SK-N-SH (cell line): ENCODE measurements around the gene SIGLEC10. TPM values are rescaled to one million over a fixed set of nuclear protein-coding genes. Genes with fewer than 3 reads are reported as not detected.

ENCODE experiments used
- CTCF ChIA-PET: fragments of 300-600, 350-600 bp; formaldehyde crosslinking; extraction: SDS; loops from one replicate; lab custom pipeline; 2021; lab: Yijun Ruan, JAX
- POLR2A ChIA-PET: fragments of 350-600 bp; sonication (Branson Sonifier 250); formaldehyde crosslinking; extraction: SDS; loops from one replicate; lab custom pipeline; 2020; ENCODE audit warnings: antibody characterized with exemption, inconsistent platforms; lab: Yijun Ruan, JAX
- DNase-seq: peaks from one replicate; pipeline ENCODE4 v3.0.0; 2012
- H2AFZ ChIP-seq: fragments of 200-600 bp; sonication (generic); 2 replicates; pipeline ENCODE4 v1.8.1; 2016; ENCODE audit warnings: antibody characterized with exemption, mild to moderate bottlenecking, low read depth
- H3F3A ChIP-seq: fragments of 200-600 bp; sonication (generic); replicated peaks from 2 replicates; pipeline ENCODE3; 2016; ENCODE audit warnings: antibody characterized with exemption, mild to moderate bottlenecking; ENCODE audit not compliant: insufficient read depth
- H3K27ac ChIP-seq, 2 experiments: fragments of 200-500 bp in 1 of 2; fragments of 200-600 bp in 1 of 2; sonication (Bioruptor generic) in 1 of 2; sonication (generic), shearing (Covaris generic) in 1 of 2; 2 replicates each; pipeline versions ENCODE4 v1.5.1 to v1.6.1; 2014 to 2016; ENCODE audit warnings: low read depth in 2 of 2, inconsistent platforms in 1 of 2, low read length in 1 of 2, mild to moderate bottlenecking in 1 of 2, mixed read lengths in 1 of 2
- H3K27me3 ChIP-seq: fragments of 200-600 bp; sonication (generic), shearing (Covaris generic); 2 replicates; pipeline ENCODE4 v1.6.1; 2016; ENCODE audit warnings: mixed run types; ENCODE audit not compliant: insufficient read depth
- H3K36me3 ChIP-seq, 2 experiments: fragments of 200-500 bp in 1 of 2; fragments of 200-600 bp in 1 of 2; sonication (Bioruptor generic) in 1 of 2; sonication (generic) in 1 of 2; replicated peaks in 1 of 2; 2 replicates each; pipeline versions ENCODE3 to v1.5.1; 2014 to 2016; ENCODE audit warnings: low read length in 1 of 2, mild to moderate bottlenecking in 1 of 2; ENCODE audit not compliant: insufficient read depth in 2 of 2, control insufficient read depth in 1 of 2
- H3K4me1 ChIP-seq, 2 experiments: fragments of 200-500 bp in 1 of 2; fragments of 200-600 bp in 1 of 2; sonication (Bioruptor generic) in 1 of 2; sonication (generic), shearing (Covaris generic) in 1 of 2; 2 replicates each; pipeline versions ENCODE4 v1.5.1 to v1.6.1; 2014 to 2016; ENCODE audit warnings: low read depth in 1 of 2, low read length in 1 of 2, mixed run types in 1 of 2; ENCODE audit not compliant: insufficient read depth in 2 of 2, control insufficient read depth in 1 of 2
- H3K4me2 ChIP-seq: fragments of 200-600 bp; sonication (generic), shearing (Covaris generic); 2 replicates; pipeline ENCODE4 v1.6.1; 2017; ENCODE audit warnings: mixed run types
- H3K4me3 ChIP-seq, 2 experiments: fragments of 200-500 bp in 1 of 2; fragments of 200-600 bp in 1 of 2; sonication (Bioruptor generic) in 1 of 2; sonication (generic), shearing (Covaris generic) in 1 of 2; 2 replicates each; pipeline versions ENCODE4 v1.5.1 to v1.8.1; 2014 to 2016; ENCODE audit warnings: low read depth in 2 of 2, inconsistent platforms in 1 of 2, low read length in 1 of 2, mild to moderate bottlenecking in 1 of 2, mixed read lengths in 1 of 2, moderate library complexity in 1 of 2
- H3K79me2 ChIP-seq: fragments of 200-600 bp; sonication (generic); 2 replicates; pipeline ENCODE4 v1.8.1; 2017; ENCODE audit warnings: mild to moderate bottlenecking; ENCODE audit not compliant: insufficient read depth
- H3K9ac ChIP-seq: fragments of 200-600 bp; sonication (generic); 2 replicates; pipeline ENCODE4 v1.6.1; 2017; ENCODE audit warnings: mixed run types
- H3K9me2 ChIP-seq: fragments of 200-600 bp; sonication (generic); 2 replicates; pipeline ENCODE4 v1.6.1; 2017; ENCODE audit warnings: mixed run types
- H3K9me3 ChIP-seq: fragments of 200-600 bp; sonication (generic); 2 replicates; pipeline ENCODE4 v1.6.1; 2017; ENCODE audit warnings: mixed run types, mild to moderate bottlenecking, moderate library complexity
- H4K20me1 ChIP-seq: fragments of 200-600 bp; sonication (generic); 2 replicates; pipeline ENCODE4 v1.6.1; 2017; ENCODE audit warnings: mild to moderate bottlenecking, mixed run types; ENCODE audit not compliant: insufficient read depth
- CHD2 ChIP-seq: fragments of 150-350 bp; IDR thresholded peaks from 2 replicates; pipeline ENCODE4 v1.6.1; 2018; ENCODE audit warnings: low read length; ENCODE audit not compliant: partially characterized antibody
- CTCF ChIP-seq: fragments of 200-600 bp; sonication (generic); IDR thresholded peaks from 2 replicates; pipeline ENCODE4 v1.6.1; 2017; ENCODE audit warnings: antibody characterized with exemption, mild to moderate bottlenecking, moderate library complexity
- EZH2phosphoT487 ChIP-seq: fragments of 200-600 bp; sonication (generic); IDR thresholded peaks from 2 replicates; pipeline ENCODE4 v1.6.1; 2017; ENCODE audit warnings: low read depth, mixed run types, mild to moderate bottlenecking, antibody characterized with exemption, moderate library complexity, borderline replicate concordance
- FOSL2 ChIP-seq: IDR thresholded peaks from 2 replicates; pipeline ENCODE4 v1.4.0; 2012; ENCODE audit warnings: low read depth, mild to moderate bottlenecking, moderate library complexity, borderline replicate concordance
- FOXJ3 ChIP-seq: sonication (generic); formaldehyde crosslinking; IDR thresholded peaks from 2 replicates; pipeline ENCODE4 v1.5.1; 2020; ENCODE audit warnings: mild to moderate bottlenecking, missing genetic modification reagents
- FOXM1 ChIP-seq: IDR thresholded peaks from 2 replicates; pipeline ENCODE4 v1.4.0; 2012; ENCODE audit warnings: low read depth, mild to moderate bottlenecking
- GABPA ChIP-seq: IDR thresholded peaks from 2 replicates; pipeline ENCODE4 v1.4.0; 2012; ENCODE audit warnings: low read depth, mild to moderate bottlenecking
- GATA2 ChIP-seq: sonication (generic); formaldehyde crosslinking; IDR thresholded peaks from 2 replicates; pipeline ENCODE4 v1.5.0; 2020; ENCODE audit warnings: mild to moderate bottlenecking, missing genetic modification reagents
- JUND ChIP-seq: IDR thresholded peaks from 2 replicates; pipeline ENCODE4 v1.4.0; 2012
- MAX ChIP-seq: IDR thresholded peaks from 2 replicates; pipeline ENCODE4 v1.4.0; 2012; ENCODE audit warnings: low read depth
- MEF2A ChIP-seq: IDR thresholded peaks from 2 replicates; pipeline ENCODE4 v1.4.0; 2012; ENCODE audit warnings: low read depth, borderline replicate concordance
- NFIC ChIP-seq: IDR thresholded peaks from 2 replicates; pipeline ENCODE4 v1.4.0; 2012; ENCODE audit warnings: borderline replicate concordance
- PBX3 ChIP-seq: IDR thresholded peaks from 2 replicates; pipeline ENCODE4; 2012
- POLR2AphosphoS5 ChIP-seq: IDR thresholded peaks from 2 replicates; pipeline ENCODE4 v1.6.1; 2012; ENCODE audit warnings: low read depth, low read length
- RAD21 ChIP-seq: IDR thresholded peaks from 2 replicates; pipeline ENCODE4 v1.6.1; 2012; ENCODE audit warnings: mild to moderate bottlenecking, low read length
- RCOR1 ChIP-seq: fragments of 150-350 bp; IDR thresholded peaks from 2 replicates; pipeline ENCODE4 v1.6.1; 2017; ENCODE audit warnings: antibody characterized with exemption, low read length
- RFX5 ChIP-seq: IDR thresholded peaks from 2 replicates; pipeline ENCODE4 v1.6.1; 2012; ENCODE audit warnings: mild to moderate bottlenecking, improper control_type of control experiment, low read length
- RXRA ChIP-seq: IDR thresholded peaks from 2 replicates; pipeline ENCODE4 v1.4.0; 2012; ENCODE audit warnings: low read depth, mild to moderate bottlenecking, borderline replicate concordance
- SIN3A ChIP-seq: IDR thresholded peaks from 2 replicates; pipeline ENCODE4 v1.6.1; 2012; ENCODE audit warnings: low read depth, mild to moderate bottlenecking, low read length, moderate library complexity, borderline replicate concordance
- TAF1 ChIP-seq: IDR thresholded peaks from 2 replicates; pipeline ENCODE4 v1.6.1; 2012; ENCODE audit warnings: low read depth, mild to moderate bottlenecking, low read length, moderate library complexity, borderline replicate concordance
- TCF12 ChIP-seq: IDR thresholded peaks from 2 replicates; pipeline ENCODE4 v1.4.0; 2012
- TEAD4 ChIP-seq: IDR thresholded peaks from 2 replicates; pipeline ENCODE4 v1.4.0; 2012; ENCODE audit warnings: mild to moderate bottlenecking, borderline replicate concordance; ENCODE audit not compliant: insufficient read depth
- YY1 ChIP-seq: IDR thresholded peaks from 2 replicates; pipeline ENCODE4 v1.4.0; 2012; ENCODE audit warnings: low read depth, mild to moderate bottlenecking
- WGBS: methylation state at CpG from one replicate; pipeline ENCODE4 v1.1.6; 2017; ENCODE audit warnings: low lambda C conversion rate; 5-methylcytosine and 5-hydroxymethylcytosine counted together
- polyA plus RNA-seq, 3 experiments: library from polyadenylated mRNA; depleted of rRNA; stranded (reverse); fragments of >200 nt; gene quantifications; 2 replicates each; pipeline ENCODE4 v1.2.3, GENCODE V29; 2012
- TF ChIP-seq, protein P1 (sequence below): IDR thresholded peaks from 2 replicates; pipeline ENCODE4 v1.4.0; 2012; ENCODE audit warnings: low read depth, borderline replicate concordance

The SIGLEC10 gene
- polyA plus RNA-seq, 1 of the 3 experiments (the other 2 are of a cell fraction), result not detected

DNA sequence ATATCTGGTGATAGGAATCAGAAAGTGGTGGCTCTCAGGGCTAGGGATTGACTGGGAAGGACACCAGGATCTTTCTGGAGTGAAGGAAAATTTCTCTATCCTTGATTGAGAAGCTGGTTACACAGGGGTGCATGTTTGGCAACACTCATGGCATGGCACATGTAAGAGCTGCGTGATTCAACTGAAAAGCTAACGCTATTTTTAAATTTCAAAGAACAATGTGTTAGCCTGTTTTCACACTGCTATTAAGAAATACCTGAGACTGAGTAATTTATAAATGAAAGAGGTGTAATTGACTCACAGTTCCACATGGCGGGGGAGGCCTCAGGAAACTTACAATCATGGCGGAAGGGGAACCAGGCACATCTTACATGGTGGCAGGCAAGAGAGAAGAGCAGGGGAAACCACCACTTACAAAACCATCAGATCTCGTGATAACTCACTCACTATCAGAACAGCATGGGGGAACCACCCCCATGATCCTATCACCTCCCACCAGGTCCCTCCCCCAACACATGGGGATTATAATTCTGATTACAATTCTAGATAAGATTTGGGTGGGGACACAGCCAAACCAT lies 33.4 kb upstream of the SIGLEC10 start:
- H3K27ac ChIP-seq, result no peak overlapping the region
- no peak overlapping the region for H3K4me3 ChIP-seq
- H3K36me3 ChIP-seq, result no peaks in the 10 kb centered on the region
- no peak overlapping the region for H3K4me2 ChIP-seq
- H3F3A ChIP-seq, result no peaks in the 10 kb centered on the region
- H2AFZ ChIP-seq, result no peak overlapping the region
- H3K27me3 ChIP-seq, result peaks cover 70% of the 10 kb centered on the region; the same call in 1 of the 2 replicates
- no peaks in the 10 kb centered on the region for H3K9me2 ChIP-seq
- H4K20me1 ChIP-seq, result no peaks in the 10 kb centered on the region
- no peaks in the 10 kb centered on the region for H3K4me1 ChIP-seq
- WGBS, result 1% methylated on average over 5 of the region's 5 CpGs
- POLR2A ChIA-PET, result no interaction called here
- TF ChIP-seq TEAD4, result no peak
- TF ChIP-seq GABPA, result no peak
- TF ChIP-seq JUND, result no peak
- TF ChIP-seq RCOR1, result no peak
- TF ChIP-seq EZH2phosphoT487, result no peak
- no peak for TF ChIP-seq RAD21
- no peak for TF ChIP-seq PBX3
- TF ChIP-seq FOXJ3 (CRISPR knock-in tag), result no peak
- TF ChIP-seq SIN3A, result no peak
- TF ChIP-seq CTCF, result no peak
- TF ChIP-seq POLR2AphosphoS5, result no peak
- TF ChIP-seq TAF1, result no peak
- H3K79me2 ChIP-seq, result no peaks in the 10 kb centered on the region
- H3K9me3 ChIP-seq, result no peaks in the 10 kb centered on the region
- H3K9ac ChIP-seq, result no peak overlapping the region
- no peak for DNase-seq
- CTCF ChIA-PET, result no interaction called here

DNA sequence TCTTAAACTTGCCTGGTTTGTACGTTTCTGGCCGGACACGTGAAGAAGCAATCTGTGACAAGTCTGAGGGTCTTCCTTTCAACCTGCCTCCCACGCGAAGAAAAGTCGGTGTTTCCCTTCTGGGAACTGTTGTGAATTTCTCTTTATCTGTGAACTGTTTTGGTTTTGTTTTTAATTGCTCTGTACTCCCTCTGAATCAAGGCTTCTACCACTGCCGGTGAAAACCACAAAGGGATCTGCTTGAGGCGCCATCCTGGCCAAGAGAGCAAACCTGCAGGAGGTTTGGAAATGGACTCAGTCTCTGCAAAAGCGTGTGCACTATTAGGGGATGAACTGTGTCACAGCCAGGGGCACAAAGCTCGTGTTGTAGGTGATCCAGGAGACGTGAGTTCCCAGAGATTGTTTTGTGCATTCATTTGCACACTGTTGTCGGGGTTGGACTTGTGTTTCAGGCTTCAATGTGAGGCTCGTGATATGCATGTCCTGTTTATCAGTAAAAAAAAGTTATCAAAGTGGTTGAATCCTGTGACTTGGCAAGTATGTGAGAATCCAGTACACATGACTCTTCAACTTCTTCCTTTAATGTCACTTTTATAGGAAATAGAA lies 31.1 kb upstream of the SIGLEC10 start:
- Histone ChIP-seq H3K27ac (no peak overlapping the region), H2AFZ (no peak overlapping the region), H3K4me2 (no peak overlapping the region), H3K4me1 (no peaks in the 10 kb centered on the region), H3K9me2 (no peaks in the 10 kb centered on the region), H3K9me3 (no peaks in the 10 kb centered on the region), H3K9ac (no peak overlapping the region), H3K27me3 (peaks cover 58% of the 10 kb centered on the region; the same call in 1 of the 2 replicates), H3F3A (no peaks in the 10 kb centered on the region), H3K79me2 (no peaks in the 10 kb centered on the region), H4K20me1 (no peaks in the 10 kb centered on the region), H3K4me3 (no peak overlapping the region), H3K36me3 (no peaks in the 10 kb centered on the region)
- ChIA-PET POLR2A (no interaction called here), CTCF (interaction anchor here (0.6 kb wide), 1 partner anchor 10 kb away, joined by 3 read pairs; no protein-coding TSS in a partner anchor)
- no peak for DNase-seq
- no peak for TF ChIP-seq POLR2AphosphoS5
- no peak for TF ChIP-seq PBX3
- TF ChIP-seq RCOR1, result no peak
- no peak for TF ChIP-seq FOSL2
- TF ChIP-seq TCF12, result no peak
- no peak for TF ChIP-seq JUND
- no peak for TF ChIP-seq MAX
- TF ChIP-seq FOXJ3 (CRISPR knock-in tag), result no peak
- TF ChIP-seq NFIC, result no peak
- no peak for TF ChIP-seq CHD2
- TF ChIP-seq TEAD4, result no peak
- no peak for TF ChIP-seq RAD21
- no peak for TF ChIP-seq FOXM1
- no peak for TF ChIP-seq YY1
- no peak for TF ChIP-seq GATA2 (CRISPR knock-in tag)
- TF ChIP-seq, protein P1, sequence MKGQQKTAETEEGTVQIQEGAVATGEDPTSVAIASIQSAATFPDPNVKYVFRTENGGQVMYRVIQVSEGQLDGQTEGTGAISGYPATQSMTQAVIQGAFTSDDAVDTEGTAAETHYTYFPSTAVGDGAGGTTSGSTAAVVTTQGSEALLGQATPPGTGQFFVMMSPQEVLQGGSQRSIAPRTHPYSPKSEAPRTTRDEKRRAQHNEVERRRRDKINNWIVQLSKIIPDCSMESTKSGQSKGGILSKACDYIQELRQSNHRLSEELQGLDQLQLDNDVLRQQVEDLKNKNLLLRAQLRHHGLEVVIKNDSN, result no peak
- no peak for TF ChIP-seq GABPA
- no peak for TF ChIP-seq RFX5
- TF ChIP-seq RXRA, result no peak
- no peak for TF ChIP-seq MEF2A
- WGBS, result 7% methylated on average over 13 of the region's 13 CpGs
